Stimulated activated naive B cell treated with anti-CD40 and anti-IgM and Interleukin-4, amounts not matched to agents 10 μg/mL and 1 μg/mL and 100 μg/mL, for 72 hours (primary cell): ENCODE data around the gene ADAM15.

ENCODE experiments used
- ATAC-seq, 2 donors: fragments of 150-1000 bp; cut with Tn5 transposase; replicated peaks; 2 replicates each; pipeline ENCODE4 v1.10.0; 2021; ENCODE audit warnings: moderate library complexity in 1 of 2
- DNase-seq: peaks from one replicate; pipeline ENCODE4 v3.0.0; 2021
- H3K27ac Mint-ChIP-seq: one replicate; pipeline ENCODE4 v1.8.0; 2022; ENCODE audit warnings: mild to moderate bottlenecking, mixed read lengths
- H3K27me3 Mint-ChIP-seq, 2 donors: one replicate each; pipeline ENCODE4 v1.8.0; 2022; ENCODE audit warnings: mixed read lengths in 2 of 2
- H3K36me3 Mint-ChIP-seq, 2 donors: one replicate each; pipeline ENCODE4 v1.8.0; 2022; ENCODE audit warnings: mixed read lengths in 2 of 2, mild to moderate bottlenecking in 1 of 2
- H3K4me1 Mint-ChIP-seq, 2 donors: one replicate each; pipeline ENCODE4 v1.8.0; 2022; ENCODE audit warnings: mixed read lengths in 2 of 2, mild to moderate bottlenecking in 1 of 2
- H3K4me3 Mint-ChIP-seq, 2 donors: one replicate each; pipeline ENCODE4 v1.8.0; 2022; ENCODE audit warnings: mild to moderate bottlenecking in 2 of 2, mixed read lengths in 2 of 2, moderate library complexity in 1 of 2
- H3K9me3 Mint-ChIP-seq, 2 donors: one replicate each; pipeline ENCODE4 v1.8.0; 2022; ENCODE audit warnings: mixed read lengths in 2 of 2, mild to moderate bottlenecking in 1 of 2

ADAM15 gene

GRCh38 chr1:155103325-155103724 lies 52.2 kb downstream of the ADAM15 start:
- Mint-ChIP-seq H3K36me3 (no peaks in the 10 kb centered on the region), H3K4me3 (no peak overlapping the region), H3K9me3 (no peaks in the 10 kb centered on the region), H3K27ac (no peak overlapping the region), H3K27me3 (no peaks in the 10 kb centered on the region), H3K4me1 (no peaks in the 10 kb centered on the region)
- DNase-seq (no peak), ATAC-seq (no peak)

- Mint-ChIP-seq H3K36me3 (no peaks in the 10 kb centered on the region), H3K4me3 (no peak overlapping the region), H3K27me3 (no peaks in the 10 kb centered on the region), H3K4me1 (no peaks in the 10 kb centered on the region), H3K27ac (no peak overlapping the region), H3K9me3 (no peaks in the 10 kb centered on the region)
- ATAC-seq (no peak), DNase-seq (no peak)
Measured at GRCh38 chr1:155104605-155105534, 53.8 kb downstream of the ADAM15 start.

DNA sequence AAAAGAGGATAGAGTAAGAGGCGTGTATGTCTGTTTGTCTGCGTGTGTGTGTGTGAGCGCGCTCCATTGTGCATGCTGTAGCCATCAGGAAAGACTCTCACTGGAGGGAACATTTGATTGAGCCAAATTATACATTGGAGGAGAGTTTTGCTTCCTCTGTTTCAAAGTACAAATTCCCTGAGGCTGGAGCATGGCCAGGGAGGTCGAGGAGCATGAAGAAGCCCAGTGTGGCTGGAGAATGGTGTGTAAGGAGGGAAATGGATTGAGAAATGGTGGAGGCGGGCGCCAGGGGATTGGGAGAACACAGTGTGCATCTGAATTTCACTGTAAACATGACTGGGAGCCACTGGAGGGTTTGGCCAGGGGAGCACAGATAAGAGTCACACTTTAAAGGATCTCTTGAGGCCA lies 54.5 kb downstream of the ADAM15 start:
- no peaks in the 10 kb centered on the region for H3K27me3 Mint-ChIP-seq
- DNase-seq (no peak), ATAC-seq (no peak)
- H3K27ac Mint-ChIP-seq, result no peak overlapping the region
- H3K36me3 Mint-ChIP-seq, result no peaks in the 10 kb centered on the region
- H3K4me3 Mint-ChIP-seq, result no peak overlapping the region
- no peaks in the 10 kb centered on the region for H3K4me1 Mint-ChIP-seq
- H3K9me3 Mint-ChIP-seq, result no peaks in the 10 kb centered on the region

GRCh38 chr1:155106862-155107261 lies 55.7 kb downstream of the ADAM15 start:
- H3K9me3 Mint-ChIP-seq, result no peaks in the 10 kb centered on the region
- no peaks in the 10 kb centered on the region for H3K36me3 Mint-ChIP-seq
- H3K4me1 Mint-ChIP-seq, result no peaks in the 10 kb centered on the region
- no peaks in the 10 kb centered on the region for H3K27me3 Mint-ChIP-seq
- DNase-seq, result no peak
- no peak overlapping the region for H3K27ac Mint-ChIP-seq
- ATAC-seq, result no peak
- H3K4me3 Mint-ChIP-seq, result no peak overlapping the region

DNA sequence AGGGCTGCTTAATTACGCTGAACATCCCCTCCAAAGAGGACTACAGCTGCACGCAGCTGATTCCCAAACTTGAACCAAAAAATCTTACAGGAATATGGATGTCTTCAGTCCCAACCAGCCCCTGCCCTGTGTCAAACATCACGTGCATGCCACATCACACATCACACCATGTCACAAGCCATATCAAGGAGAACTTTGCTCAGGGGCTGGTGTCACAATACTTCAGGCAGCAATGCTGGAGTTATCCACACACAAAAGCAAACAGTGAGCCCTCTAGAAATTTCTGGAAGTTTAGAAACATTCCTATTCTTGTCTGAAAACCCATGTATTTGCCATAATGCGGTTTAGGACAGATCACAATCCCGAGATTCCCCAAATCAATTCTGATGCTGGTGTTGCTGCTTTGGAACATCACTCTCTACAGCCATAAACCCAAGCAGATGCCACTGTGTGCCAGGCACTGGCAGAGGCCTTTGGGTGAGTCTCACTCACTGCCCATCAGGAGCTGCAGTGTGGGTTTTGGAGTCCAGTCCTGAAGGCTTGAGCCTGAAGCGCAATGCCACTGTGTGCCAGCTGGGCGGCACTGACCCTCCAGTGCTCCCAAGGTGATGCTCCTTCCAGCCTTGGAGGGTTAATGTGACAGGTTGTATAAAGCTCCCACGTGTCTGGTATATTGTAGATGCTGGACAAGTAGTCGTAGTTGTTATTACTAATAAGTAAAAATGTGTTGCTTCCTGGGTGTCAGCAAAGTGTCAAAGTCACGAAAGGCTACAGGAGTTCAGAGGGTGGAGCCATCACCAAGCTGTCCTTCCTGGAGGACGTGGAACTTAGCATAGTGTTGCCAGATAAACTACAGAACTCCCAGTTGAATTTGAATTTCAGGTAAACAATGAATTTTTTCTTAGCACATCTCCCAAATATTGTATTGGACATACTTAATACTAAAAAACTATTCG lies 56.5 kb downstream of the ADAM15 start:
- no peak for ATAC-seq
- no peak for DNase-seq
- H3K36me3 Mint-ChIP-seq, result no peaks in the 10 kb centered on the region
- H3K9me3 Mint-ChIP-seq, result no peaks in the 10 kb centered on the region
- no peak overlapping the region for H3K27ac Mint-ChIP-seq
- H3K4me1 Mint-ChIP-seq, result no peaks in the 10 kb centered on the region
- H3K4me3 Mint-ChIP-seq, result no peak overlapping the region
- H3K27me3 Mint-ChIP-seq, result no peaks in the 10 kb centered on the region

DNA sequence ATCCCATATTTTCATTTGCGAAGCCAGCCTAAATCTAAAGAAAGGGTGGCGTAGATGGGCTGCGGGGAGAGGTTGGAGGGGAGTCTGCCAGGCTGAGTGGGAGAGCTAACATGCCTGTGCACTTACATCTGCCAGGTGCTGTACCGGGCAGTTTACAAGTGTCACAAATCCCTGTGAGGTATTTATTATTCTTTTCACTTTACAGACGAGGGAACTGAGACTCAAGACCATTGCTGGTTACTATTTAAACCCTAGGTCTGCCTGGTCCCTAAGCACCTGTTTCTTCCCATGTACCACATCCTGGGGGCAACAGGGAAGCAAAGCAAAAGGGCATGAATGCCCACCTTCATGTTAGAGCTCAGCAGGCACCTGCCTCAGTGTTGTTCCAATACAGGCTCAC lies 57.2 kb downstream of the ADAM15 start:
- ATAC-seq, result no peak
- Mint-ChIP-seq H3K9me3 (no peaks in the 10 kb centered on the region), H3K36me3 (no peaks in the 10 kb centered on the region), H3K4me3 (no peak overlapping the region), H3K4me1 (no peaks in the 10 kb centered on the region), H3K27me3 (no peaks in the 10 kb centered on the region), H3K27ac (no peak overlapping the region)
- DNase-seq, result no peak

DNA sequence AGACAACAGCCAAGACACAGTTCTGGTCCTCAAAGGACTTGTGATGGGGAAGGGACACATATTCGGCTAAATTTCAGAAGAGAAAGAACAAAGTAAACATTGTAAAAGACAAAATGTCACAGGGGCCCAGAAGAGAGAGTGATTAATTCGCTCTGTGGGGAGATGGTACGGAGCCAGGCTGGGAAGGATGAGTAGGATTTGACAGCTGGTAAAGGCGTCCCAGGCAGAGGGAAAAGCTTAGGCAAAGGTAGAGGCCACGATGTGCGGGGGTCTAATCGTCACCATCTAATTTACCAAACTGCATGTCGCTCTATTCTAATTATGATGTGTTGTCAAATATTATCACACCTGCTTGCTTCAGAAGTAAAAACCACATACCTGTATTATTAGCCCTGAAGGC lies 59.3 kb downstream of the ADAM15 start:
- no peak for ATAC-seq
- H3K4me1 Mint-ChIP-seq, result no peaks in the 10 kb centered on the region
- no peak overlapping the region for H3K27ac Mint-ChIP-seq

DNA sequence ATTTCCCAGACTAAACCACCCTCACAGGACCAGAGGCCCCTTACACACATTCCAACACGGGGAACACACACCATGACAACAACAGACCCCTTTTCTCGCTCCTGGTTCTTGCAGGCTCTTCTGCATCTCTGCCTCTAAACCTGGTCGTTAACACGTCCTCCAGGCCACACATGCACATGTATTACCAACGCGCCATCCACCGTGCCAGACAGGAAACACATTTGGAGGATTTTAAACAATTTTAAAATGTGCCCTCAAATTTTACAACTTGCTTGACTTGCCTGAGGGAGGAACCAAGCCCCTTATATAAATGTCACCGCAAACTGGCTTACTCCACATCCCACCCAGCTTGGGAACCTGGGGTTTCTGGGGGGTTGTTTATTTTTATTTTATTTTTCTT lies 59.7 kb downstream of the ADAM15 start:
- no peaks in the 10 kb centered on the region for H3K36me3 Mint-ChIP-seq
- H3K27me3 Mint-ChIP-seq, result no peaks in the 10 kb centered on the region
- ATAC-seq (no peak), DNase-seq (no peak)
- H3K9me3 Mint-ChIP-seq, result no peaks in the 10 kb centered on the region
- no peak overlapping the region for H3K4me3 Mint-ChIP-seq
- no peaks in the 10 kb centered on the region for H3K4me1 Mint-ChIP-seq
- no peak overlapping the region for H3K27ac Mint-ChIP-seq

More for the DNA sequence above, 59.3 kb downstream of the ADAM15 start:
- Mint-ChIP-seq H3K9me3 (no peaks in the 10 kb centered on the region), H3K4me3 (no peak overlapping the region), H3K36me3 (no peaks in the 10 kb centered on the region), H3K27me3 (no peaks in the 10 kb centered on the region)
- no peak for DNase-seq
